GM21737 (cell line): Measurements from ENCODE around the gene RTCB.
A peak's percentile ranks its signal among the peaks of the same experiment; 100 is the strongest.

Source experiments
- ATAC-seq: cut with Tn5 transposase; IDR thresholded peaks from one replicate; pipeline ENCODE4 v1.9.1; 2021; ENCODE audit warnings: mild to moderate bottlenecking, moderate library complexity; ENCODE audit not compliant: unreplicated experiment

Gene RTCB

GRCh38 chr22:32411829-32412592 lies at the start of gene RTCB:
Gene RTCB, minus strand, starts transcription at chr22:32412247. Its CDS starts 91 bp downstream, at chr22:32412156.
- peak; percentile 61 for ATAC-seq

GRCh38 chr22:32457031-32457430 lies 45.0 kb upstream of the RTCB start:
- no peak for ATAC-seq

- ATAC-seq, result no peak
Observed at GRCh38 chr22:32448980-32449379, 36.9 kb upstream of the RTCB start.

GRCh38 chr22:32446321-32446720 lies 34.3 kb upstream of the RTCB start:
- ATAC-seq, result no peak

GRCh38 chr22:32444068-32444467 lies 32.0 kb upstream of the RTCB start:
- ATAC-seq, result no peak

- no peak for ATAC-seq
Observed at GRCh38 chr22:32430352-32430751, 18.3 kb upstream of the RTCB start.

- no peak for ATAC-seq
Observed at GRCh38 chr22:32426881-32427280, 14.8 kb upstream of the RTCB start.

GRCh38 chr22:32423664-32424063 lies 11.6 kb upstream of the RTCB start:
- no peak for ATAC-seq

GRCh38 chr22:32422062-32422461 lies 10.0 kb upstream of the RTCB start:
- no peak for ATAC-seq

- ATAC-seq, result no peak
Observed at GRCh38 chr22:32421484-32421883, 9.4 kb upstream of the RTCB start.

GRCh38 chr22:32417906-32418305 lies 5.9 kb upstream of the RTCB start:
- ATAC-seq, result no peak

GRCh38 chr22:32416556-32417085 lies 4.6 kb upstream of the RTCB start:
- no peak for ATAC-seq

- no peak for ATAC-seq
Observed at GRCh38 chr22:32414191-32414590, 2.1 kb upstream of the RTCB start.

- ATAC-seq, result no peak
Observed at GRCh38 chr22:32413719-32414118, 1.7 kb upstream of the RTCB start.

- ATAC-seq, result no peak
Observed at GRCh38 chr22:32411402-32411801, 645 bp downstream of the RTCB start.

- no peak for ATAC-seq
Observed at GRCh38 chr22:32410459-32410858, 1.6 kb downstream of the RTCB start.

- ATAC-seq, result no peak
Observed at GRCh38 chr22:32409977-32410376, 2.1 kb downstream of the RTCB start.

GRCh38 chr22:32407936-32408335 lies 4.1 kb downstream of the RTCB start:
- ATAC-seq, result no peak

GRCh38 chr22:32407312-32407711 lies 4.7 kb downstream of the RTCB start:
- ATAC-seq, result no peak

GRCh38 chr22:32404021-32404420 lies 8.0 kb downstream of the RTCB start:
- no peak for ATAC-seq

GRCh38 chr22:32401486-32401885 lies 10.6 kb downstream of the RTCB start:
- no peak for ATAC-seq

GRCh38 chr22:32396746-32397145 lies 15.3 kb downstream of the RTCB start:
- no peak for ATAC-seq

GRCh38 chr22:32396255-32396654 lies 15.8 kb downstream of the RTCB start:
- ATAC-seq, result no peak
